Measurements from ENCODE around the gene EEF1AKMT4.
A peak's percentile ranks its signal among the peaks of the same experiment; 100 is the strongest.

The EEF1AKMT4 gene

DNA sequence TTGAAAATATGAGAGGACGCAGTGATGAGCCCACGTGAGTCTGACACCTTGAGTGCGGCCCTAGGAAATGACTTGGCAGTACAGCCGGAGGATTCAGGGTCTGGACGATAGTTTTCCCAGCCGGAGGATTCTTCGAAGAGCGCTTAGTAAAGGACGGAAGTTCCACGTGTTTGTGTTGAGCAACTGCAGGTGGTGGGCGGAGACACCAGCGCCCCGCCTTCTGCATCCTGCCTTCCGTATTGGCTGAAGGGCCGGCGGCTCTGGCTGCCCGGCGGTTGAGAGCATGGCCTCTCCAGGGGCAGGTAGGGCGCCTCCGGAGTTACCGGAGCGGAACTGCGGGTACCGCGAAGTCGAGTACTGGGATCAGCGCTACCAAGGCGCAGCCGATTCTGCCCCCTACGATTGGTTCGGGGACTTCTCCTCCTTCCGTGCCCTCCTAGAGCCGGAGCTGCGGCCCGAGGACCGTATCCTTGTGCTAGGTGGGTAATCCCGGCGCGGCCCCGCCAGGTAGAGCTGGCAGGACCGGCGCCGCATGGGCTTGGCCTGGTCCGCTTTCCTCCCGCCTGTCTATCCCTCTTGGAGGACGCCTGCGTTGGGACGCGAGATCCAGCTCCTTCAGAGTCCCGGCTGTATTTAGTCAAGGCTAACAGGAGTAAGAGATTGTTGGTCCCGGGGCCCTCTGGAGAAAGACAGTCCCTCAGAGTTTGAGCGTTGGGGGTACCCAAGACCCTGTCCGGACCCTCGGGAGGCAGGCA is at the start of gene EEF1AKMT4:
Gene EEF1AKMT4 (plus strand): TSS at position 261 of the 755 bp plus-strand sequence. CDS start 23 bp downstream, at position 284.
- peak; percentile 96 to 97 for DNase-seq (ENCODE audit: low read depth in 2 of 2)

DNA sequence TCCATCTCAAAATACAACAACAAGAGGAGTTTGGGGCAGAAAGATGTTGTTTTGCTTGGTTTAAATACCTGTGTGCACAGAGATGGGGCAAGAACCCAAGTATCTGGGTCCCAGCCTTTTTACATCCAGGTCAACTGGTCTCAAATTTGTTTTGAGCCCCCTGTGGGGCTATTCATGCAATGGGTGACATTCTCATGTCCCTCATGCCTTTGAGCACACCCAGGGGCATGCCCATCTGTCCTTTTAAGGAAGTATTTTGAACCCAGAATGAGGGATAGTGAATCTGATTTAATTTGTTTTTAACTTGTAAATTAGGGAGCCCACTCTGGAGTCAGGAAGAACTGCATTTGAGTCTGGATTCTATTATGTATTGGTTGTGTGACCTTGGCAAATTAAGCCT is 48.6 kb upstream of the EEF1AKMT4 start:
- DNase-seq (ENCODE audit: low read depth in 2 of 2) = no peak

DNA sequence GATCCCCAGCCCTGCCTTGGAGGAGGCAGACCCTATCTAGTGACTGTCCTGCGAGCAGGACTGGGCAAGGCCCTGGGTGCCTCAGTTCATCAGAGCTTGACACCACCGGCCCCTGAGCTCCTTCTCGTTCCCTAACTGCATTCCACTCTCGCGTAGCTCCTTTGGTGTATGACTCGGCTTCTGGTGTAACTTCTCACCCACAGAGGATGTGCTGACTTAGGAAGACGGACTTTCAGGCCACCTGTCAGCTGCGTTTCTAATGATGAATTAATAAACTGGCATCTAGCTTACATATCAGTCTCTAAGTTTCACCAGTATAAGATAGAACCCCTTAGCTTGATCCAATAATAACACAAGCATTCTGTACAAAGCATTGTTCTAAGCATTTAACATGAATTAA is 45.9 kb upstream of the EEF1AKMT4 start:
- DNase-seq (ENCODE audit: low read depth in 2 of 2) = no peak

DNA sequence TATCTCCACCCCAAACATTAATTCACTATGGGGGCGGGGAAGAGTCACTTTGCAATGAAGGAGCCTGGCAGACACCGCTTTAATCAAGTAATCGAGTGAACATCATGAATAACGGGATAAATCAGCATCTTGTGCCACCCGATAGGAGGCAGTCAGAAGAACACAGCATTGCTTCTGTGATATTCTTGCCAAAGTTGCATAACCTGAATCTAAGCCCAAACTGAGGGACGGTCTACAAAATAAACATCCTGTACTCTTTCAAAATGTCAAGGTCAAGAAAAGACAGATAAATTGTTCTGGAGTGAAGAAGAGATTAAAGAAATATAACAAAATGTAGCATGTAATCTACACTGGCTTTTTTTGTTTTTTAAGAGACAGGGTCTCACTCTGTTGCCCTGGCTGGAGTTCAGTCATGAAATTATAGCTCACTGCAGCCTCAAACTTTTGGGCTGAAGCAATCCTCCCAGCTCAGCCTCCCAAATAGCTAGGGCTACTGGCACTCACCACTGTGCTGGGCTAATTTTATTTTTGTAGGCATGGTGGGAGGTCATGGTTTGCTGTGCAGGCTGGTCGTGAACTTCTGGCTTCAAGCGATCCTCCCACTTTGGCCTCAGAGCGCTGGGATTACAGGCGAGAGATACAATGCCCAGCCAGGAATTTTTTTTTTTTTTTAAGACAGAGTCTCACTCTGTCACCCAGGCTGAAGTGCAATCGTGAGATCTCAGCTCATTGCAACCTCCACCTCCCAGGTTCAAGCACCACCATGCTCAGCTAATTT is 40.1 kb upstream of the EEF1AKMT4 start:
- DNase-seq (ENCODE audit: low read depth in 2 of 2) = no peak

DNA sequence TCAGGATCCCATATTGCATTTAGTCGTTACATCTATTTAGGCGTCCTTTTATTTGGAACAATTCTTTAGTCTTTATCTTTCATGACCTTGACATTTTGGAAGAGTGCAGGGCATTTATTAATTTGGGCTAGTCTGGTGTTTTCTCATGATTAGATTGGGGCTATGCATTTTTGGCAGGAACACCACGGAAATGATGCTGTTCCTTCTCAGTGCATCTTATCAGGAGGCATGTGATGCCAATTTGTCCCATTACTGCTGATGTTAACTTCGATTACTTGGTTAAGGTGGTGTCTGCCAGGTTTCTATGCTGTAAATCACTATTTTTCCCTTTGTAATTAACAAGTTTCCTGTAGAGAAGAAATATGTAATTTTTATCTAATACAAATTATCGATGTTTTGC is 38.2 kb upstream of the EEF1AKMT4 start:
- DNase-seq (ENCODE audit: low read depth in 2 of 2) = no peak

DNA sequence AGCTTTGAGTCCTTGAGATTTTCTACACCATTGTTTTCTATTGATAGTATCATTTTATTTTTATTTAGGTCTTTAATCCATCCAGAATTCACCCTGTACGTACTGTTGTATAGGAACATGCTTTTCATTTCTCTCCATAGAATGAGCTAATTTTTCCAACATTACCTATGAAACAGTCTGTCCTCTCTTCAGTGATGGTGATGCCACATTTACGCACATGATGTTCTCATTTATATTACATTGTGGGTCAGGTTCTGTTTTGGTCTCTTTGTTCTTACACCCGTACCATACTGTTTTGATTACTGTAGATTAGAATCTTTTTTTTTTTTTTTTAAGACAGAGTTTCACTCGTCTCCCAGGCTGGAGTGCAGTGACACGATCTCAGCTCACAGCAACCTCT is 37.8 kb upstream of the EEF1AKMT4 start:
- DNase-seq (ENCODE audit: low read depth in 2 of 2) = no peak

DNA sequence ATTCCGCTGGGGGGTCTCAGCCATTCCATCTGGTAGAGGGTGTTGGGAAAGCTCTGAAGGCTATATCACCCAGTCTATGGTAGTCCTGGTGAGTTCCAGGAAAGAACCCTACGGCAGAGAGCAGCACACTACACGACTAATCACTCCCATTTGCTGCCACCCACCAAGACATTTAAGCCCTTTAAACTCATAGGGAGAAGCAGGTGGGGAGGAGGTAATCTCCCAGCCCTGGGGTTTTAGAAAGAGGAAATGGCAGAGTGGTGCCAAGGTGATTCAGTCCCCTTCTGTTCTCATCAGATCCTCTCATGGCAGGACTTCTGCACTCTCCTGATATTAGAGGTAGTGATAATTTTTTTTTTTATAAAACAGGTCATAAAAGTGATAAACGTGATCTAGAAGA is 30.7 kb upstream of the EEF1AKMT4 start:
- DNase-seq (ENCODE audit: low read depth in 2 of 2) = no peak

DNA sequence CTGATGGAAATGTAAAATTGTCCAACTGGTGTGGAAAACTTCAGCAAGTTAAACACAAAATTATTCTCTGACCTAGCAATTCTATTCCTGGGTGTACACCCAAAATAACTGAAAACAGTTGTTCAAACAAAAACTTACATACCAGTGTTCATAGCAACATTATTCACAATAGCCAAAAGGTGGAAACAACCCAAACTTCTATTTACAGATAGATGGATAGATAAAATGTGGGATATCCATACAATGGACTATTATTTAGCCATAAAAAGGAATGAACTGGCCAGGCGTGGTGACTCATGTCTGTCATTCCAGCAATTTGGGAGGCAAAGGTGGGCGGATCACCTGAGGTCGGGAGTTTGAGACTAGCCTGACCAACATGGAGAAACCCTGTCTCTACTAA is 27.0 kb upstream of the EEF1AKMT4 start:
- no peak for DNase-seq (ENCODE audit: low read depth in 2 of 2)

DNA sequence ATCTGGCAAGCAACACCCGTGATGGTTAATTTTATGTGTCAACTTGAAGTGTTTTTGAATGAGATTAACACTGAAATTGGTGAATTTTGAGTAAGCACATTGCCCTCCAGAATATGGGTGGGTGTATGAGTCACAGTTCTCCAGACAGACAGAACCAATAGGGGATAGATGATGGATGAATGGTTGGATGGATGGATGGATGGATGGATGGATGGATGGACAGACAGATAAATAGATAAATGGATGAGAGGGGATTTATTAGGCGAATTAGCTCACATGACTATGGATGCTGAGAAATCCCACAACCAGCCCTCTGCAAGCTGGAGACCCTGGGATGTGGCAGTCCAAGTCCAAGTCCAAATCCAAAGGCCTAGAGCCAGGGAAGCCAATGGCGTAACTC is 25.5 kb upstream of the EEF1AKMT4 start:
- DNase-seq (ENCODE audit: low read depth in 2 of 2) = no peak

DNA sequence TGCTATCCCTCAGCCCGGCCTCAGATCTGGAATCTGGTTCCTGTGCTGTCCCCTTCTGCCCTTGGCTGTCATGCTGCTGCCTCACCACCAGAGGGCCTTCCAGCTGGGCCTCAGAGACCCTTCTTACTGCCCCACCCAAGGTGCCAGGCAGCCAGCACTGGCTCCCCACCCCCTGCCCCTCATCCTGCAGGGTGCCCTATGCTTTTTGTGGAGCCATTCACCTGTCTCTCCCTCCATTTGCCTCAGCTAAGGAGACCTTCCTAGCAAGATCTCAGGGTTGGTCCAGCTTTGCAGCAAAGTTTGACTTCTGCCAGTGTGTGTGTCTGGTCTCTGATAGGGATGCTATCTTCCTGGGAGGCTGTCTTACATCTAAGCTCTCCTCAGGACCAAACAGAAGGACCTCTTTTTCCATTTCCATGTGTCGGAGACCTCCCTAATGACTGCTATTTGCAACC is 22.0 kb upstream of the EEF1AKMT4 start:
- no peak for DNase-seq (ENCODE audit: low read depth in 2 of 2)

DNA sequence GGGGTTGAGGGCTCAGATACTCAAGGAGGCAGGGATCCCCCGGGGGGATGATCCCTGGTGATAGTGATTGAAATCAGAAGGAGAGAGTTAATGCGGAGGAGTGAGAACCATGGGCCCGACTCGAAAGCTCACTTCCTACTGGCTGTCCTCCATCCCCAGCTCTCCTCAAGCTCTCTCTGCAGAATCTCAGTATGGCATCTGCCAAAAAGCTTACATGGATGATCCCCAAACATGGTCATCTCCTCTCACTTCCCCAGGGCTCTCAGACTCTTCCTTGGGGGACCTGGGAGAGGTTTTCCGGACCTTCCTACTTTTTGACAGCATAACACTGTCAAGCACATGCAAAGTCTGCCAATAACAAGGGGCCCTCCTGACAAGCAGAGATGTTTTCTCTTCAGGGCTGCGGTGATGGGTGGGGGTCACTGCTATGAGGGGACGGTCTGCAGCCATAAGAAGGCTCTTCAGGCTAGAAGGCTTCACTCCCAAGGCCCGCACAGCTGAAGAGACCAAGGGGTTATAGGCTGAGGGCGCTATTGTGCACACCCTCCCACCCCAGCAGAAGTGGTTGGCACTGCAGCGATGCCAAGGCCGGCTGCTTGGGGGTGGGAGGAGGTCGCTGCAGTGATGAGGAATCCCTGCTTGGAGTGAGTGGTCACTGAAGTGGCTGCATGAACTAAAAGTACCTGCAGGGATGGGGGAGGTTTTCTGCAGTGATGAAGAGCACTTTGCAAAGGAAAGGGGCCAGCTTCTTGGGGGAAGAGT is 20.9 kb upstream of the EEF1AKMT4 start:
- DNase-seq (ENCODE audit: low read depth in 2 of 2) = no peak

DNA sequence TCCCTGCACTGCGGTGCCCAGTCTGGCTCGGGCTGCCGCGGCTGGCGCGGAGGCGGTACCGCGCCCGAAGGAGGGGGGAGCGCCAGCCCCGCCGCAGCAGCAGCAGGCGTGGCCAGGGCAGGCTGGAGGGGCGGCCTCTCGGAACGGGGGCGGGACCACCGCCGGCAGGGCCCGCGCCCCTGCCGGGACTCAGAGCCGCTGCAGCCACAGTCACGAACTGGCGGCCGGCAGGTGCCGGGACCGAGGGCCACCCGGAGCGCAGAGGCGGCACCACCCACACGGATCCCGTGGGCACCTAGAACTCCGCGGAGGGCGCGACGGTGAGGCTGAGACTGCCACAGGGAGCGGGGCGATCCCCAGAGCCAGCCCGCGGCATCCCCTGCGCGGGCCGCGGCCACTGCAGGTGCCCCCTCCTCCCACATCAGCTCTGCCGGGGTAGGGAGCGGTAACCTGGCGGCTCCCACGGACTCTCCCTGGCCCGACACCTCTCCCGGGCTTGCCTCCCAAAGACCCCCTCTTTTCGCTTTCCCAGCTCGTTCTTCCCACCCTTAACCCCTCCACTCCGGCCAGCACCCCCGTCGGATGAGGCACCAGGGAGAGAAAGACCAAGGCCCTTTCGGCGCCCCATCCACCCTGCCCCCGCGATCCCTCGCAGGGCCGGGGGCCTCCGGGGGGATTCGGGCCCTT is 19.9 kb upstream of the EEF1AKMT4 start, which contains the start of gene VWA5B2:
Gene VWA5B2 (plus strand): TSS at position 192 of the 687 bp plus-strand sequence. CDS start 944 bp downstream, outside the sequence.
- peak; percentile 67 to 70 for DNase-seq (ENCODE audit: low read depth in 2 of 2)

DNA sequence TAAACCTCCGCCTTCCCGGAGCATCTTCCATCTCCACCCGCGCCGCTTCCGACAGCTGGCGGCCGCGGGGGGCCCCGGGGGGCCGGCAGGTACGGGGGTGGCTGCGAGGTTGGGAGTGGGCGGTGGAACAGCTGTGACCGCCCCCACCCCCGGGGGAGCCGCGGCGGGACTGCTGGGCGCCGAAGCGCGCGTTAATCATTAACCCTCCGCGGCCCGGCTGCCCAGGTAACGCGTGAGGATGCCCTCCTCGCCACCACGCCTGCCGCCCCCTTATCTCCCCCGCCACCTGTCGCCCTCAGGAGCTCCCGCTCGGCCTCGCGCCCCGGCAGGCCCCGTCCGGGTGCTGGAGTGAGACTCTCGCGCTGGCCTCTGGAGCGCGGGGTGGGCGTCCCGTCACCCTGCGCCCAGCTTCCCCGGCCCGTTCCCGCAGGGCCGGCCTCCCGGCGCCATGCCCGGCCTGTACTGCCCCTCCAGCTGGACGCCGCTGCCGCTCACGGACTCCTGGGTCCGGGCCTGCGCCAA is 19.3 kb upstream of the EEF1AKMT4 start:
- no peak for DNase-seq (ENCODE audit: low read depth in 2 of 2)

DNA sequence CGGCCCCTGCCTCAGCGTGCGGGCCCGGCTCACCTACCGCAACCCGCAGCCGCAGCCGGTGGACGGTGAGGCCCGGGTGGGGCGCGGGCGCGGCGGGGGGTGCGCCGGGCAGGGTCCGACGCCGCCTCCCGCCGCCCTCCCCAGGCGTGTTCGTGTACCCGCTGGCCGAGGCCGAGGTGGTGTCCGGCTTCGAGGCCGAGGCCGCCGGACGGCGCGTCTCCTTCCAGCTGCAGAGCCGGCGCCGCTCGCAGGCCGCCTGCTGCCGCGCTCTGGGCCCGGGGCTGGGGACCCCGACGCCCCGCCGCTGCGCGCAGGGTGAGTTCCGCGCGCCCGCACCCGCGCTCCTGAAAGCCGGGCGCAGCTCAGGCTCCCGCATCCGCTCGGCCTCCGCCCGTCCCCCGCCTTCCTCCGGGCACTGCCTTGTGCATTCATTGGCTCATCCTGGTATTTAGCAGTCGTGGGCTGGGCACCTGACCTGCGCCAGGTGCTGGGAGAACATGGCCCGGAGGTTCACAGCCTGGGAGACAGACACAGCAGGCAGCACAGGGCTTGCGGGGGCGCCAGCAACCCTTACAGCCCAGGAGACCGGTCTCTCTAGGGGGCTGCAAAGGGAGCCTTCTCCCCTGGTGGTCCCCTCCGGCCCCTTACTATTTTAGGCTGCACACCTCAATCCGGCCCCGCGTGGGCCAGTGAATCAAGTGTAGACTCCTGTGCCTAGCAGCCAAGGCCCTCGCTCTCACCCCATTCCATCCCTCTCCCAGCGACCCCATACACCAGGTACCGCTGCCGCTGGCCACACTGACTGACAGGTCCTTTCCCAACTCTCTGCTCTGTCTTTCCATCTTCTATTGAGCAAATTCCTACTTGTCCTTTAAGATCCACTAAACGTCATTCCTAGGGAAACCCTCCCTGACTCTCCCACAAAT is 18.6 kb upstream of the EEF1AKMT4 start:
- DNase-seq (ENCODE audit: low read depth in 2 of 2) = no peak

DNA sequence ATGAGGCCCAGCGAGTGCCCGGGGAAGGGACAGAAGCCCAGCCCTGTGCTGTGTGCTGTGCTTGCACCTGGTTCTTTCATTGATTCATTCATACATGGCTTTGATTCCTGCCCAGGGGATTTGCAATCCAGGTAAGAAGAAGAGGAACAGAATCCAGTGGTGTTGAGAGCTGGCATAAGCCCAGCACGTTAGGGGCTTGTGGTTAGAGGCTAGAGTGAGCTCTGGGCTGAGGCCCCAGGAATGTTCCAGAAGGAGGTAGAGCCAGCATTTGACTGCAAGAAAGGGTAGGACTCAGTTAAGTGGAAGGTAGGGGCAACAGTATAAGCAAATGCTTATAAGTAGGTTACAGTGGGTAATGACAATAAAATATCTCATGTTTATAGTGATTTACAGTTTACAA is 17.8 kb upstream of the EEF1AKMT4 start:
- no peak for DNase-seq (ENCODE audit: low read depth in 2 of 2)

DNA sequence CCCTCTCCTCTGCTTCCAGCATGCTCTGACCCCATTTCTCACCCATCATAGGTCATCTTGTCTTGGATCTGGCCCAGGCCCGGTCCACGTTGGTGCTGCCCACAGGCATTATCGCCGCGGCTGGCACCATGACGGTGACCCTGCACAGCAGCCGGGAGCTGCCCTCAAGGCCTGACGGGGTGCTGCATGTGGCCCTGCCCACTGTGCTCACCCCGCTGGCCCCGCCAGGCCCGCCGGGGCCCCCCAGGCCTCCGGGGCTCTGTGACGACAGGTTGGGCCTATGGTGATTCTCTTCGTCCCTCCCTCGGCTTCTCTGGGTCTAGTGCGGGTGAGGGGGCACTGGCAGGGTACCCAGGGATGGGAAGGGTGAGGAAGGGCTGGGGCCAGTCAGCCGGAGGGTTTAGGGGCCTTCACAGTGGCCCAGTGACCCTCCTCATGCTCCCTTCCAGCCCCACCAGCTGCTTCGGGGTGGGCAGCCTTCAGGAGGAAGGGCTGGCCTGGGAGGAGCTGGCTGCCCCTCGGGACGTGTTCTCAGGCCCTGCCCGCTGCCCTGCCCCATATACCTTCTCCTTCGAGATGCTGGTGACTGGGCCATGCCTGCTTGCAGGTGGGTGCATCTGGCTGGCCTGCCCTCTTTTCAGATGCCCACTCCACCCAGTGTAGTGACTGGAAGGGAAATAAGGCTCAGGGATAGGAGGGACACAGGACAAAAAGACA is 16.2 kb upstream of the EEF1AKMT4 start:
- no peak for DNase-seq (ENCODE audit: low read depth in 2 of 2)

DNA sequence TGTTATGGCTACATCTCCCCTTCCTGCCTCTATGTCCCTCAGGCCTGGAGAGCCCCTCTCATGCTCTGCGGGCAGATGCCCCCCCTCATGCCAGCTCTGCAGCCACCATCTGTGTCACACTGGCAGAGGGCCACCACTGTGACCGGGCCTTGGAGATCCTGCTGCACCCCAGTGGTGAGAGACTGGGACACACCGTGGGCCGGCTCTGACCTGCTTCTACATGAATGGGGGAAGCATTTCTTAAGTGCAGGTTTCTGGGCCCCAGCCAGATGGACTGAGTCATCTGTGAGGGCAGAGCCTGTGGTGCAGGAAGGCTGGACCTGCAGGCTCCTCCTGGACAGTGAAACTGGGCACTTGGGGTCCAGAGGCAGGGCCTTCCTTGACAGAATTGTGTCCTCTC is 15.2 kb upstream of the EEF1AKMT4 start:
- DNase-seq (ENCODE audit: low read depth in 2 of 2) = no peak

DNA sequence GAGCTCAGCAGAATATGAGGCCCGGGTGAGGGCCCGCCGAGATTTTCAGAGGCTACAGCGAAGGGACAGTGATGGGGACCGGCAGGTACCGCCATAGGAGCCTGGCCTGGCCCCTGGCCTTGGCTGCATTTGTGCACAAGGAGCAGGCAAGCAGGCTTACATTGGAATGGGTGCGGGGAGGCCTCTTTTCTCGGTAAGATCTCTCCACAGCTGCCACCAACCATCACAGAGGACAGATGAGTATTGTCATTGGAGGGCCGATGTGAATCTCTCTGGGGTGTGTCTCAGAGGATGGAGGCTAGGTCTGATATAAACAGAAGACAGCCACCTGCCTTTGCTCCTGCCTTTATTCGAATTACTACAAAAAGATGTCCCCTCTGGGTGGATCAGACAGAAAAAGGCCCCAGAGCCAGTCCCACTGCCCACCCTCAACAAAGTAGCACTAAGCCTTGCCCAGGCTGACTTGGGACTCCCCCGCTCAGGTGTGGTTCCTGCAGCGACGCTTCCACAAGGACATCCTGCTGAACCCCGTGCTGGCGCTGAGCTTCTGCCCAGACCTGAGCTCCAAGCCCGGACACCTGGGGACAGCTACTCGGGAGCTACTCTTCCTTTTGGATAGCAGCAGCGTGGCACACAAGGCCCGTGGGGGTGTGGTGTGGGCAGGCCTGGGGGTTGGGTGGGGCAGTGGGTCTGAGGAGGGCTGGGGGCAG is 14.6 kb upstream of the EEF1AKMT4 start:
- no peak for DNase-seq (ENCODE audit: low read depth in 2 of 2)
